ENCODE results near the gene SLC17A5.

The SLC17A5 gene

DNA sequence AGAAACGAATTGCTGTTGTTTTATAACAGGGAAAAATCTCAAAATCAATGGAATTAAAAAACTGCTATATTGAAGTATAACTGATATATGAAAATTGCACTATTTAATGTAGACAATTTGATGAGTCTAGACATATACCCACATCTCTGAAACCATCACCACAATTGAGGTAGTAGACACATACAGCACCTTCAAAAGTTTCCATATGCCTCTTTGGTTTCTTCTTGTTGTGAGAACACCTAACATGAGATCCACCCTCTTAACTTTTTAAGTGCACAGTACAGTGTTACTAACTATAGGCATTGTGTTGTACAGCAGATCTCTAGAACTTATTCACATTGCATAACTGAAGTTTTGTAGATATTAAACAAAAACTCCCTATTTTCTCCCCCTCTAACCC lies 14.0 kb upstream of the SLC17A5 start:
- DNase-seq = no peak

DNA sequence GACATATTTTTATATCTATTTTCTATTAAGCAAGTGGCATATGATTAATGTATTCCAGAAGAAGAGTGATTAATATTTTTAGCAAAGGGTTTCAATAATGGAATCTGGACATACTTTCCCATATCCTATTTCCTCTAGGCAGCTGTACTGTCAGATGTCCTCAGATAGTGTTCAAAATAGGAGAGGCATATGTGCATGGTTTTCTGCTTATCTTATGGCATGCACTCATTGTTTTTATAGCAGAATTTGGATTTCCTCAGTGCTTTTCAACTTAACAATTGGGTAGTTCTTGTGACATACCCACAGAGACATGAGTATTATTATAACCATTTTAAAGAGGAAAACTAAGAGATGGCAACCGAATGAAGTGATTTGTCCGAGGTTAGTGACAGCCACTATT lies 12.6 kb upstream of the SLC17A5 start:
- DNase-seq = no peak

DNA sequence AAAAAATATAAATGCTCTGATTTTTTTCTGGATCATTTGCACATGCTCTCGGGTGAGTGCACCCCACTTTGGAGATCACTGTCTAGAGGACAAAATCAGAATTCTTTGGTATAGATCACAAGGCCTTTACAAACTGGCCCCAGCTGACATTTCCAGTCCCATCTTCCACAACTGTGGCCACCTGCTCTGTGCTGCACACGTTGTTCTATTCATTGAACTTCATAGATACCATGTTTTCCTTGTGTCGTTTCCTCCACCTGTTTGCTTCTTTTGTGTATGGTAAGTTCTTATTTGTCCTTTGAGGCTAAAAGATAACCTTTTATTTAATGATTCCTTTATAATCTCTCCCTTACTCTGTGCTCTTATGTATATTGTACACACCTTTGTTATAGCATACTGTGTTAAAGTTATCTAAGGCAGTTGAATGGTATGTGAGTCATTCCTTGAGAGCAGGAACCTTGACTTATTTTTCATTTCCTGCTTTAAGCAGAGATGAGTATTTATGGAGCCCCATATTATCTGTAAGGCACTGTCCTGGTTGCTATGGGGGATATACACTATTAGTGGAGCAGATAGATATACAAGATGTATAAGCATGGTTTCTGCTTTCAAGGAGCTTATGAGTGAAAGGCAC lies 12.0 kb upstream of the SLC17A5 start:
- DNase-seq = no peak

DNA sequence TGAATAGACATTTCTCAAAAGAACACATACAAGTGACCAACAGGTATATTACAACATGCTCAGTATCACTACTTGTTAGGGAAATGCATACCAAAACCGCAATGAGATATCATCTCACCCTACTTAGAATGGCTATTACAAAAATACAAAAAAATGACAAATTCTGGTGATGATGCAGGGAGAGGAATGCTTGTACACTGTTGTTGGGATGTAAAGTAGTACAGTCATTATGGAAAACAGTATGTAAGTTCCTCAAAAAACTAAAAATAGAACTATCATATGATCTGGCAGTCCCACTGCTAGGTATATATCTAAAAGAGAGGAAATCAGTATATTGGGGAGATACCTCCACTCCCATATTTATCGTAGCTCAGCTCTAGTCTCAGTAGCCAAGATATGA lies 10.9 kb upstream of the SLC17A5 start:
- DNase-seq = no peak

DNA sequence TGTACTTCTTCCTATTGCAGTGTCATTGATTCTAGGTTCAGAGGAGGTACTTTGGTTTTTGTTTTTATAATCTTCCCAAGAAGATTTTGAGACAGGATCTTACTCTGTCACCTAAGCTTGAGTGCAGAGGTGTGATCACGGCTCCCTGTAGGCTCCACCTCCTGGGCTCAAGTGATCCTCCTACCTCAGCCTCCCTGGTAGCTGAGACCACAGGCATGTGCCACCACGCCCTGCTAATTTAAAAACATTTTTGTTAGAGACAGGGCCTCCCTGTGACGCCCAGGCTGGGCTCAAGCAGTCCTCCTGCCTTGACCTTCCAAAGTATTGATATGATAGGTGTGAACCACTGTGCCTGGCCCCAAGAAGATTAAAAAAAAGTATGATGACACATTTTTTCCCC lies 3.4 kb upstream of the SLC17A5 start:
- DNase-seq = no peak

DNA sequence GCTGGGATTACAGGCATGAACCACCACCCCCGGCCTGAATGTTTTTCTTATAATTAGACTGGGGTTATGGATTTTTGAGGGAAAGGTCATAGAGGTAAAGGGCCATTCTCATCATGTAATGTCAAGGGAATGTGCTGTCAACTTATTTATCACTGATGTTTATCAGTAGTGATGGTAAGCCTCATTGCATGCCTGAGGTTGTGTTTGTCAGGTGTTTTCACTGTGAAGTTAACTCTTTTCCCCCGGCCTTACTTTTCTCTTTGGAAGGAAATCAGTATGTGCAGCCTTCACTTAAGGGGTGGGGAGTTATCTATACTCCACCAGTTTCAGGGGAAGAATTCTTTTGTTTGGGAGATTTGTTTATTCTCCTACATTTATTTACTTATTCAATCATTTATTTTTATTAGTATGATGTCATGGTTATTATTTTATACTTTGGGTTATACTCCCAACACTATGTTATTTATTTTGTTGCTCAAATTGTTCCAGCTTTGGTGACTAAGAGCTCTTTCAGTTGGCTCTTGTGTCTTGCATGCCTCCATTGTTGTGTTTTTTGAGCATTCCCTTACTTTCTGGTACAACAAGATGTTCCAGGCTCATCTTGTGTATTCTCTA lies 2.8 kb upstream of the SLC17A5 start:
- no peak for DNase-seq

DNA sequence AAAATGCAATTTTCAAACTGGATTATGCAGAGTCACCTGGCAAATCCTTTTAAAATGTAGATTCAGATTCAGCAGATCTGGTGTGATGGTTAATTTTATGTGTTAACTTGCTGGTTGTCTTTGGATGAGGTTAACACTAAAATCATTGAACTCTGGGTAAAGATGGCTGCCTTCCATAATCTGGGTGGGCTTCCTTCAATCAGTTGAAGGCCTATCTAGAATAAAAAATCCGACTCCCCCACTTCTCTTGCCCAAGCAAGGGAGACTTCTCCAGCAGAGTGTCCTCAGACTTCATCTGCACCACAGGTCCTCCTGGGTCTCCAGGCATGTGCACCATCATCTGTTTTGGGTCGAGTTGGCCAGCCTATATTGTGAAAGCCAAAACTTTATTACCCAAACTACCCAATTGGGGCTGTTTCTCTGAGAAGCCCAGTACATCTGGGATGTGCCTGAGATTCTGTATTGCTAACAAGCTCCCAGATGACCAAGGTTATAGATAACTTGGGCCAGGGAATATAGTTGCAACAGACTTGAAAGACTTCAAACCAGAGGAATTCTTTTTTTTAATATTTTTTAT lies 1.6 kb upstream of the SLC17A5 start:
- DNase-seq = no peak

DNA sequence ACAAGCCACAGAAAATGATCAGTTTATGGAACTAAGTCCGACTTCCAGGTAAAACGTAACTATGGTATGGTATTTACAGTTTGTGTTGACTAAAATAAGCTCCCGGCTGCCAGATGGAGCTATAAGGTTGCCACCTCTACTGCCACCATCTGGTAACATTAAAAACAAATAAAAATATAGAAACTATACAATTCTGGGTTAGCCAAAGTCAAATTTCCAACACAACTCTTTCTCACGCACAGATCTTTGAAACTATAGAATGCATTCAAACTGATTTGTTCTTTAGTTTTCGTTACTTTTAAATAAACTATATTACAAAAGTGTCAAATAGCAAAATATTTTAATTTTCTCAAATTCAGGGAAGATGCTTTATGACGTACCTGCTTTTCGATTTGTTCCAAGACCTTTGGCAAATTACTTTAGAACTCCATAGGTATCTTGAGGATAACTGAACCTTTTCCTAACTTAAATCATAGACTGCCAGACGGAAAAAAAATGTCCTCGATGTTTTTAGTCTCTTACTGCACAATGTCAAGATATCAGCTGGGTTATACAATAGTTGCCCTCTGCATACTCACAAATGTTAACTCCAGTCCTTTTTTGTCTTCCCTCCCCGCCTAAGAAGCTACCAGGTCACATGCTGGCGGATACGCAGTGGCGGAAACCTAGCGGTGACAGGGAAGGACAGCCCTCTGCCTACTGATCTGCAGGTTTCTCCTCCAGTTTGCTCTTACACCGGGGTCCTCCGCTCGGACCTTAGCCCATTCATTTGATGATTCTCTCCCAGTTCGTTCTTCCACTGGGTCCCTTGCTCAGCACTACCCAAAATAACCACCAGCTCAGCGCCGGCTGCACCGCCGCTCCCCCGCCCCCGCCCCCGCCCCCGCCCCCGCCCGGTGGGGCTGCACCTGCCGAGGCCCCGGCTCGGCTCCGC lies 888 bp downstream of the SLC17A5 start:
- DNase-seq = peak in 55 of 58 donors; percentile 9 to 75 (median 45)

DNA sequence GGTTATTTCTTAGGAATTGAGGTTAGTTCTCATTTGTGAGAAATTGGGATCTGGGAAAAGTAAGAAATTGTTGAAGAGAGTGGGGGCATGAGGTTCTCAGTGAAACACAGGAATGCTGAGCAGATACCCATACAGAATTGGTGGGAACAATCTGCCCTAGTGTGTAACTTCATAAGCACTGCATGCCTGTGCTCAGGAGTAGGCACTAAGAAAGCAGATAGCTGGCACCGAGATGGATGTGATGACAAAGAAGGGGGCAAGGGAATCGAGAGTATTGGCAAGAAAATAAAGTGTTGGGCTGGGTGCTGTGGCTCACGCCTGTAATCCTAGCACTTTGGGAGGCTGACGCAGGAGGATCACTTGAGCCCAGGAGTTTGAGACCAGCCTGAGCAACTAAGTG lies 4.0 kb downstream of the SLC17A5 start:
- no peak for DNase-seq

DNA sequence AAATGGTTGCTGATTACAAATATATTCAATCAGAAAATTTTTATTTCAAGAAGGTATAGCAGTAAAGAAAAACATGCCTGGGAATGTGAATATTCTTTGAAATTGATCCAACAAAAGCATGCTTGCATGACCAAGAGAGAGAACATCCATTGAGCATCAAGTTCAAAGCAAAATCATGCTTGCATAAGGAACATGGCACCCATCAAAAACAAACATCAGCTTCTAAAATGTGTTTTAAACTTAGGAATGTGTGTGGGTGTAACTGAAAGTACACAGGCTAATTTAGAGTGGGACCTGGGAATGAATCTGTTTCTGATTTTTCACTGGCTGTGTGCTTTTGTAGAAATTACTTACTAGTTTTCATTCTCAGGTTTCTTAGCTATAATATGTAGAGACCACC lies 5.6 kb downstream of the SLC17A5 start:
- no peak for DNase-seq

DNA sequence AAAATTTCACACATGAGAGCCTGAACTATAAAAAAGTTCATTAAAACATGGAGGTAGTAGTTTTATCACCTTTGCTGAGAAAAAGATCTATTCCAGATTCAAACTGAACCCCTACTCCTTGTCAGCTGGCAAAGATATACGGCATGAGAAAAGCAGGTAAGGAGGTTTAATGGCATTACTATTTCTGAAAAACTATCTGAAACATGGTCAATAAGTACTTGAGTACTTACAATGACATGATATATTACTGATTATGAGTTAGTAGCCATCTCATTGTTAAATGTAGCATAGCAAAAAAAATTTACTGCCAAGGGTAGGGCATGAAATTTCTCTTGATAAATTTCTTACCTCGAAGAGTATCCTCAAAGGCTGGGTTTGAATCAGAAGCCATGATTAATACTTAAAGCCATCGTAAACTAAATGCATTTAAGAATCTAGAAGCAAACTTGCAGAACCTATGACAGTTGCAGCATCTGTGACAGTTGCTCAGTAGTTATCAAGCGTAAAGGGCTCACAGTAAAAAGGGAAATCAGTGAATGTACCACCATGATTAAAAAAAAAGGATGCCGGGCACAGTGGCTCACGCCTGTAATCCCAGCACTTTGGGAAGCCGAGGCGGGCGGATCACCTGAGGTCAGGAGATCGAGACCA lies 8.7 kb downstream of the SLC17A5 start:
- DNase-seq = no peak

DNA sequence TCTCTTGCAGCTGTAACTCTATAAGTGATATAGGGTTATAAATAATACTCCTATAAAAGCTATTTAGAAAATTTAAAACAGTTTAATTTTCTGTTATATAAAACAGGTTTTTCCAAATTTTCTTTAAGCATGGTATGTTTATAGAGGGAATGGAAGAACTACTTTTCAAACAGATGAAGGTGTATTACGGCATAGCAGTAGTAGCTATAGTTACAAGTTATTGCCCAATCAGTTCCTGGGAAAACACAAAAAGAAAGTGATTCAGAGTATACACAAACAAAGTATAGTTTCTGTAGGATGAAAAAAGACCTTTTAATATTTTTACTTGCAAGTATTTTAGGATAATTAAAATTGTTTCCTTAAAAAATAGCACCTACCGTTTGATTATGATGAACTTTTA lies 9.8 kb downstream of the SLC17A5 start:
- DNase-seq = no peak

DNA sequence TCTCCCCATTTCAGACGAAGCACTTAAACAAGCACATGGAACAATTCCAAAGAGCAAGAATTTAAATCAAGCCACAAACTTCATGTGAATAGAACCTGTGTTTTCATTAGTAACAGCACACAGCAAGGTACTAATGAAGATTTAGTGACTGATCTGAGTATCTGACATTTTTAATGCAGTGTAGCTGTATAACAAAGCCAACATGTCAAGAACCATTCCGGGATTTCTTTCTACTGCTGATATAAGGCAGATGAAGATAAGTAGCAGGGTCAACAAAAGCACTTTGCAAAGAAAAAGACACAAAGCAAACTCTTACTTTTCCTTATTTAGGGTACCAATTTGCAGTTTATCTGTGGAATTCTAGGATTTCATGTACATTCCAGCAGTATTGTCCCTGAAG lies 11.3 kb downstream of the SLC17A5 start:
- DNase-seq = no peak

DNA sequence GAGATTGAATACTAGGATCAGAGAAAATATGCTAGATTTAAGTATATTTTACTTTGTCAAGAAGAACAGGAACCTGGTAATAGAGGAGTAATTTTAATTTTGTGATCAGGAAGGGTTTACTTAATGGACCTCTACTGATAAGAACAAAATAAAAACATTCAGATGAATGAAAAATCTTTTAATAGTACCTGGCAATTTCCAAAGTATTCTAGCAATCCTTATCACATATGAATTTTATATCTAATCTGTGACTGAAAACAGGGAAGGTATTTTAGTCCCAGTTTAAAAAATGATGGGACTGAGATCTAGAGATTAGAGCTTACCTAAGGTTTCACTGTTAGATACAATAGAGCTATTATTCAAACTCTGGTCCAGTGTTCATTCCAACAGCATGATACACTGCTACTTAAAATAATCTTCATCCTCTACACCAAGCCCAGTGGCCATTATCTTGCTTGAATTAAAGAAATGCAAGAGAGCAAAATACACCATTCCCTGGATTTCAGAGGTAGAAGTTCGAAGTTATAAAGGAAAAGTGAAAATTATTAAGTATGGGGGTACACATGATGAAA lies 13.5 kb downstream of the SLC17A5 start:
- DNase-seq = no peak

DNA sequence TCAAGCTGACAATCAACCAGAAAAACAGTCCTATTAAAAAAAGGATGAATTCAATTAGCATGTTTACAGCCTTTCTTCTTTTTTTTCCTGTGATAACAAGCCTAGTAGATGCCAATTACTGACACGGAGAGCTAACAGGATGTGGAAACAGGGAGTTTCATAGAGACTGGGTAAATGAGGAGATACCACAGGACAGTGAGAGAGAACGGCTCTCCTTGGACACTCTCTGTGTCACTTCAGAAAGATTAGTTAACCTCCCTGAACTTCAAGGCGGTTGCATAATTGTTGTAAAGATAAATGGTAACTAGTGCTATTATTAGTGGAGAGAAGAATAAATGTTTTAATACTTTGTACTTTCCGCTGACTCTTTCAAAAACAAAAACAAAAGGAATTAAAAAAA lies 14.8 kb downstream of the SLC17A5 start:
- DNase-seq = no peak

DNA sequence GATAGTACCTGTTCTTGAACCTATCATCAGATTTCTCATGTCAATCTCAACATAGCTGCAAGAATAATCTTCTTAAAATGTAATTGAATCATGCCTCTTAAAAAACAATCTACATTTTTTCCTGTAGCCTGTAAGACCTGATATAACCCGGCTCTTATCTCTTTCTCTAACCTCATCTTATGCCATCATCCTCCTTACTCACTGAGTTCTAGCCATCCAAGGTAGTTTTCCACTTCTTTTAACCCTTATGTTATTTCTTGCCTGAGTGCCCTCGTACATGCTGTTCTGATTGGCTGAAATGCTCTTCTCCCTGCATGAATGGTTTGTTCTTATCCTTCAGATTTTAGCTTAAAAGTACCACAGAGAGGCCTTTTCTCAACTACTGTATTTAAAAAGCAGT lies 16.4 kb downstream of the SLC17A5 start:
- DNase-seq = no peak

DNA sequence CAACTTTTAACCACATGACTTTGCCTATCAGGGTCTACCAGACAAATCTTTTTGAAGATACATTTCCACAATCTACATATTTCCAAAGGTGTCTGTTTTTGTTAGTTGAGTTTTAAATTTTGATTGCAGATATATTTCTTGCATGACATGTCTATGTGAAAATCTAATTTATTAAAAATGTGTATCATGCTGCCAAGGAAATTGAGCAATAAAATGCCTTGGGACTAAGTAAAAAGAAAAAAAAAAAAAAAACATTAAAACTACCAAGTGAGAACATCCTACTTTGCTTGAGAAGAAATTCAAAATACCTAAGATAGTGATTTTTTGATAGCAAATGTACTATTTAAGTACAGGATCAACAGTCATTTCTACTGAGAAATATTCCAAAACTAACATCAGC lies 17.7 kb downstream of the SLC17A5 start:
- DNase-seq = no peak

DNA sequence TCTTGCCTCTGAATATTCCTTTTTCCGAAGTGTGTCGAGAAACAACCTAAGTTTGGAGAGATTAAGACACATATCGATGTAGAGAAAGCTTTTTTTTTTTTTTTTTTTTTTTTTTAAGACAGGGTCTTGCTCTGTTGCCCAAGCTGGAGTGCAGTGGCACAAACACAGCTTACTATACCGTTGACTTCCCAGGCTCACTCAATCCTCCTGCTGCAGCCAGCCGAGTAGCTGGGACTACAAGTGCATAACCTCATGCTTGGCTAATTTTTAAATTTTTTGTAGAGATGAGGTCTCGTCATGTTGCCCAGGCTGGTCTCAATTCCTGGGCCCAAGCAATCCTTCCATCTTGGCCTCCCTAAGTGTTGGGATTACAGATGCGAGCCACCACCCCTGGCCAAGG lies 21.4 kb downstream of the SLC17A5 start:
- no peak for DNase-seq

DNA sequence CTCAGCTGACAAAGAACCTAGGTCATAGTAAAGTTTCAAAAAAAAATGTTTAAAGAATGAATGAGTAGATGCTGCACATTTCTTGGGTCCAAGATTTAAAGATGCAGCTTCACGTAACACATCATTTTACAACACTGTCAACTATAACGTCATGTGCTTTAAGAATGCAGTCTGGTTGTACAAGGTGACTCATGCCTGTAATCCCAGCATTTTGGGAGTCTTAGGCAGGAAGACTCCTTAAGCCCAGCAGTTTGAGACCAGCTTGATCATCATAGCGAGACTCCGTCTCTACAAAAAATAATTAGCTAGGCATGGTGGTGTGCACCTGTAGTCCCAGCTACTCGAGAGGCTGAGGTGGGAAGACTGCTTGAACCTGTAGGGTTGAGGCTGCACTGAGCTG lies 21.9 kb downstream of the SLC17A5 start:
- DNase-seq = no peak

DNA sequence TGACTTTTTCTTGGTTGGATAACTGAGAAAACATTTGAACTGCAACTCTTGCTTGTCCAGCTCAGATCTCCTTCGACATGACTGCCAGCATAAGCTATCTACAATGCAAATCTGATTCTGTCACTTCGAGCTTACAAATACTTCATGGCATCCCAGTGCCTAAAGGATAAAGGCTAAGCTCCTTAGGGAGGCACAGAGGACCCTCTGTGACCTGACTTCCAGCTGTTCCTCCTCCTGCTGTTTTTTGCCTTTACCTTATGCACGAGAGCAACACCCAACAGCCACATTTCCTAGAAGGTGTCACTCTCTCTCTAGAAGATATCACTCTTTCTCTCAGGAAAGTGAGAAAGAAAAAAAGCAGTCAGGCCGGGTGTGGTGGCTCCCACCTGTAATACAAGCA lies 23.4 kb downstream of the SLC17A5 start:
- DNase-seq = no peak

DNA sequence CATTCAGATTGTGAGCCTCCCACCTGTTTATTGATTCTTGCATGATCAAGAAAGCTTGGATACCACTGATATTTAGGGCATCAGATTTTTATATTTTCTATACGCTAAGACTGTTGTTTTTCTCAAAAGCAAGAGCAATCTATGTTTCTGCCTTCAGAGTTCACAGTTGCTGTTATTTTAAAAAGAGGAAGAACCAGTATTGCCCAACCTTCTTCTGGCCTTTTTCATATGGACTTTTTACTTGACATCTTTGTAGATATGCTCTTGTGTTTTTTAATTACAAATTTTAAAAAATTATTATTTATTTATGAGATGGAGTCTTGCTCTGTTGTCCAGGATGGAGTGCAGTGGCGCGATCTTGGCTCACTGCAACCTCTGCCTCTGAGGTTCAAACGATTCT lies 28.9 kb downstream of the SLC17A5 start:
- no peak for DNase-seq

All from anterior cingulate cortex (tissue), 58 donors.